NCI-H2107 treated with DMSO at 0.1 percent for 48 hours (cell line): ENCODE data around the gene SIGLECL1.

Experiments used
- DNase-seq: peaks from one replicate; lab custom pipeline; 2025; ENCODE audit not compliant: unreplicated experiment; lab: John Stamatoyannopoulos, UW

Gene SIGLECL1

GRCh38 chr19:51295382-51296126 is 44.7 kb downstream of the SIGLECL1 start:
- DNase-seq: no peak

GRCh38 chr19:51296336-51297093 is 45.6 kb downstream of the SIGLECL1 start:
- DNase-seq: no peak

GRCh38 chr19:51297406-51297805 is 46.5 kb downstream of the SIGLECL1 start:
- DNase-seq: no peak

- no peak for DNase-seq
These were observed 50.4 kb downstream of the SIGLECL1 start for GRCh38 chr19:51301266-51301665.

- DNase-seq: no peak
These were observed 54.6 kb downstream of the SIGLECL1 start for GRCh38 chr19:51305479-51305878.

GRCh38 chr19:51311351-51312257 is 60.7 kb downstream of the SIGLECL1 start, which contains the start of gene IGLON5:
Gene IGLON5, plus strand, starts transcription at chr19:51311644. Its CDS starts 204 bp downstream, at chr19:51311848.
- DNase-seq: no peak

GRCh38 chr19:51316688-51317087 is 65.8 kb downstream of the SIGLECL1 start:
- DNase-seq: no peak

GRCh38 chr19:51317376-51317775 is 66.5 kb downstream of the SIGLECL1 start:
- DNase-seq: no peak

GRCh38 chr19:51317968-51318367 is 67.1 kb downstream of the SIGLECL1 start:
- DNase-seq: no peak
